Smooth muscle cell (in vitro differentiated cells): ENCODE results near the gene SNRNP70. TPM values are rescaled to one million over a fixed set of nuclear protein-coding genes. Genes with fewer than 3 reads are reported as not detected.

ENCODE experiments used
- DNase-seq: peaks from one replicate; lab custom pipeline; 2025; ENCODE audit not compliant: unreplicated experiment; lab: John Stamatoyannopoulos, UW
- H2AFZ ChIP-seq: fragments of 200-600 bp; sonication (generic); 2 replicates; pipeline ENCODE4 v1.6.0; 2016; ENCODE audit warnings: antibody characterized with exemption, low read depth, mild to moderate bottlenecking
- H3F3A ChIP-seq: fragments of 200-600 bp; sonication (generic); 2 replicates; pipeline ENCODE4 v1.6.0; 2017; ENCODE audit warnings: antibody characterized with exemption, low read depth
- H3K27ac ChIP-seq: fragments of 200-600 bp; sonication (generic); 2 replicates; pipeline ENCODE4 v1.5.1; 2016; ENCODE audit warnings: low read depth, mild to moderate bottlenecking
- H3K27me3 ChIP-seq: fragments of 200-600 bp; sonication (generic); 2 replicates; pipeline ENCODE4 v1.6.1; 2016; ENCODE audit warnings: low read depth, mild to moderate bottlenecking
- H3K36me3 ChIP-seq: fragments of 200-600 bp; sonication (generic); 2 replicates; pipeline ENCODE4 v1.5.1; 2016; ENCODE audit warnings: low read depth
- H3K4me1 ChIP-seq: fragments of 200-600 bp; sonication (generic); 2 replicates; pipeline ENCODE4 v1.5.1; 2016; ENCODE audit warnings: low read depth
- H3K4me2 ChIP-seq: fragments of 200-600 bp; sonication (generic); 2 replicates; pipeline ENCODE4 v1.6.0; 2016; ENCODE audit warnings: mild to moderate bottlenecking
- H3K4me3 ChIP-seq: fragments of 200-600 bp; sonication (generic); 2 replicates; pipeline ENCODE4 v1.5.1; 2016; ENCODE audit warnings: mild to moderate bottlenecking
- H3K79me2 ChIP-seq: fragments of 200-600 bp; sonication (generic); 2 replicates; pipeline ENCODE4 v1.6.0; 2016; ENCODE audit warnings: low read depth, mild to moderate bottlenecking
- H3K9ac ChIP-seq: fragments of 200-600 bp; sonication (generic); 2 replicates; pipeline ENCODE4 v1.6.0; 2016; ENCODE audit warnings: low read depth
- H3K9me3 ChIP-seq: fragments of 200-600 bp; sonication (generic); replicated peaks from 2 replicates; pipeline ENCODE4 v1.5.1; 2016; ENCODE audit warnings: low read depth
- H4K20me1 ChIP-seq: fragments of 200-600 bp; sonication (generic); 2 replicates; pipeline ENCODE4 v1.6.0; 2016; ENCODE audit warnings: low read depth
- WGBS: methylation state at CpG from one replicate; pipeline ENCODE4 v1.1.7; 2016; ENCODE audit warnings: low lambda C conversion rate; 5-methylcytosine and 5-hydroxymethylcytosine counted together
- polyA plus RNA-seq: library from polyadenylated mRNA; unstranded; fragments of >200 nt; fragmentation: Nextera tagmentation; extraction: Ambion mirVana; gene quantifications from 2 replicates; pipeline ENCODE4 v1.2.1, GENCODE V29; 2016
- total RNA-seq: library from RNA; depleted of rRNA; stranded (reverse); fragments of >200 nt; gene quantifications from 2 replicates; pipeline ENCODE4 v1.2.3, GENCODE V29; 2014
- TF ChIP-seq, protein P1 (sequence below): fragments of 200-600 bp; sonication (generic); IDR thresholded peaks from 2 replicates; pipeline ENCODE4 v1.5.1; 2017; ENCODE audit warnings: borderline replicate concordance, mild to moderate bottlenecking, antibody characterized with exemption; ENCODE audit not compliant: insufficient read depth, poor library complexity, severe bottlenecking

The SNRNP70 gene
- total and polyA plus RNA-seq, 2 experiments from 2014 or later: 200 to 206 TPM

DNA sequence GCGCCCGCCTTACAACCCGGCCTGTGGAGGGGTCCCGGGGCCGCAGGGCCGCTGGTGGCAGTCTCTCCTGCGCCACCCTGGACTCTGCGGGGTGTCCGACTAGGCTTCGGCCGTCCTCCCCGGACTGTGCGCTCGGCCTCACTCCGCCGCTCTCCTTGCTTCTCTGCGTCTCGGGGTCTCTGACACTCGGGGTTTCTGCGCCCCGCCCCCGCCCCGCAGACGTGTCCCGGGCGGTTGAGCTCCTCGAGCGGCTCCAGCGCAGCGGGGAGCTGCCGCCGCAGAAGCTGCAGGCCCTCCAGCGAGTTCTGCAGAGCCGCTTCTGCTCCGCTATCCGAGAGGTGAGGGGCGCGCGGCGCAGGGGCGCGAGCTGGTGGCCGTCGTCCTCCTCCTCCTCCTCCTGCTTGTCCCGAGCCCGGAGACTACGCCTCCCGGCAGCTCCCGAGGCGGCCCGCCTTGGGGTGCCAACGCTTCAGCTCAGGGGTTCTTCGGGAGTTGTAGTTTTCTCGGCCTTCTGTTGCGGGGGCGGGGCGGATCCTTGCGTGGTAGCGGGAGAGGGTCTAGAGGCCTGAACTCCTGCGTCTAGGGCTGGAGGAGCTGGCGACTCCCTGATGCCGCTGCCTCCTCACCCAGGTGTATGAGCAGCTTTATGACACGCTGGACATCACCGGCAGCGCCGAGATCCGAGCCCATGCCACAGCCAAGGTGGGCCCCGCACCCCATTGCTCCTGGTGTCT, 29.5 kb downstream of the SNRNP70 start:
- Histone ChIP-seq H3K9ac (peak overlapping the region; percentile 33), H3K4me3 (peak overlapping the region; percentile 71), H3F3A (peaks cover 16% of the 10 kb centered on the region), H3K9me3 (no peaks in the 10 kb centered on the region), H4K20me1 (peaks cover 13% of the 10 kb centered on the region), H3K79me2 (no peaks in the 10 kb centered on the region), H2AFZ (peak overlapping the region; percentile 68), H3K36me3 (no peaks in the 10 kb centered on the region), H3K27ac (no peak overlapping the region), H3K4me1 (peaks cover 13% of the 10 kb centered on the region), H3K27me3 (no peaks in the 10 kb centered on the region), H3K4me2 (peak overlapping the region; percentile 87)
- peak; percentile 74 for DNase-seq
- TF ChIP-seq, protein P1, sequence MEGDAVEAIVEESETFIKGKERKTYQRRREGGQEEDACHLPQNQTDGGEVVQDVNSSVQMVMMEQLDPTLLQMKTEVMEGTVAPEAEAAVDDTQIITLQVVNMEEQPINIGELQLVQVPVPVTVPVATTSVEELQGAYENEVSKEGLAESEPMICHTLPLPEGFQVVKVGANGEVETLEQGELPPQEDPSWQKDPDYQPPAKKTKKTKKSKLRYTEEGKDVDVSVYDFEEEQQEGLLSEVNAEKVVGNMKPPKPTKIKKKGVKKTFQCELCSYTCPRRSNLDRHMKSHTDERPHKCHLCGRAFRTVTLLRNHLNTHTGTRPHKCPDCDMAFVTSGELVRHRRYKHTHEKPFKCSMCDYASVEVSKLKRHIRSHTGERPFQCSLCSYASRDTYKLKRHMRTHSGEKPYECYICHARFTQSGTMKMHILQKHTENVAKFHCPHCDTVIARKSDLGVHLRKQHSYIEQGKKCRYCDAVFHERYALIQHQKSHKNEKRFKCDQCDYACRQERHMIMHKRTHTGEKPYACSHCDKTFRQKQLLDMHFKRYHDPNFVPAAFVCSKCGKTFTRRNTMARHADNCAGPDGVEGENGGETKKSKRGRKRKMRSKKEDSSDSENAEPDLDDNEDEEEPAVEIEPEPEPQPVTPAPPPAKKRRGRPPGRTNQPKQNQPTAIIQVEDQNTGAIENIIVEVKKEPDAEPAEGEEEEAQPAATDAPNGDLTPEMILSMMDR: no peak
- 10% methylated on average over 46 of the region's 68 CpGs for WGBS

DNA sequence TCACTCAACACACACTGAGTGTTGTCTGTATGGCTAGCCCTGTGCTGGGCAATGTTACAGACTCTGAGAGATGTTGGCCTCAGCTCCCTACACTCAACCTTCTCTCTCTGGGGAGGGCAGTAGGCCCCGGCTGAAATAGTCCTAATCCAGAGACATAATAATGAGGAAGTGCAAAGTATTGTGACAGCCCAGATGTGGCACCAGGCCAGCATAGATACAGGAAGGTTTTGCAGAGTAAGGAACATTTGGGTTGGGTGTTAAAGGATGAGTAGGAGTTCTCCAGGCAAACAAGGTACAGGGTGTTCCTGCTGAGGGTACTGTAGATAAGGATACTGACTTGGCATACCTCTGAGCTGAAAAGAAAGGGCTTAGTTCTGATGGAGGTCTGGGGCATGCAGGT, 31.3 kb downstream of the SNRNP70 start:
- Histone ChIP-seq H3K9ac (no peak overlapping the region), H3K79me2 (no peaks in the 10 kb centered on the region), H3K27ac (no peak overlapping the region), H3K4me1 (peaks cover 14% of the 10 kb centered on the region), H3K27me3 (no peaks in the 10 kb centered on the region), H2AFZ (no peak overlapping the region), H4K20me1 (peaks cover 4% of the 10 kb centered on the region), H3K4me3 (no peak overlapping the region), H3K4me2 (no peak overlapping the region), H3K9me3 (no peaks in the 10 kb centered on the region), H3K36me3 (no peaks in the 10 kb centered on the region), H3F3A (peaks cover 10% of the 10 kb centered on the region)
- TF ChIP-seq, protein P1: no peak
- DNase-seq: no peak
- WGBS: 79% methylated on average over 1 of the region's 1 CpG

DNA sequence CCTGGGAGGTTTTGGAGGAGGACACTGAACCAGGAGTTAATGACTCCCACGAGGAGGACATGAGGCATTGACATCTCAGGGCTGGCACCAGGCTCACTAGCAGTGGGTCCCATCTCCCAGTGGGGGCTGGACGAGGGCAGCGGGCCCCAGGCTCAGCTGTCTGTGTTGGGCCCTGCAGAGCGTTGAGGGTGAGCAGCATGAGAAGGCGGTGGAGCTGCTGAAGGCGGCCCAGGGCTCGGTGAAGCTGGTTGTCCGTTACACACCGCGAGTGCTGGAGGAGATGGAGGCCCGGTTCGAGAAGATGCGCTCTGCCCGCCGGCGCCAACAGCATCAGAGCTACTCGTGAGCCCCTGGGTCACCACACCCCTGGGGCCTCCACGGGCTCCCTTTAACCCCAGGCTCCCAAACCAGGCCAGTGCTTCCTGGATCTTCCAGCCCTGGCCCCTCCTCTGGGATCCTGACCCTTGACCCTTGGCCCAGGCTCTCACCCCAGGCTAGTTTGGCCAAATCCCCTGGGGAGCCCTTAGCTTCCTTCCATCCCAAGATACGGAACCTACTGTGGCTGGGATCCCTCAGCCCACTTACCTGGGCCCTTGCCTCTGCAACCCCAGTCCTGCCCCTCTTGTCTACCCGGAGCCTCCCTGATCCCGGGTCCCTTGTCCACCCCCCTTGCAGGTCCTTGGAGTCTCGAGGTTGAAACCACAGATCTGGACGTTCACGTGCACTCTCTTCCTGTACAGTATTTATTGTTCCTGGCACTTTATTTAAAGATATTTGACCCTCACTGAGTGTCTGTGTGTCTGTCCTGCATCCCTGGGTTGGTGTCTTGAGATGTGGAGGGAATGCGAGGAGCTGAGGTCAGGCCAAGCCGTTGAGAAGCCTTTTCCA, 32.7 kb downstream of the SNRNP70 start:
- Histone ChIP-seq H3F3A (peaks cover 10% of the 10 kb centered on the region), H3K79me2 (no peaks in the 10 kb centered on the region), H3K27me3 (no peaks in the 10 kb centered on the region), H3K4me2 (peak overlapping the region; percentile 83), H3K4me1 (peaks cover 14% of the 10 kb centered on the region), H3K36me3 (no peaks in the 10 kb centered on the region), H4K20me1 (peaks cover 4% of the 10 kb centered on the region), H3K9ac (peak overlapping the region; percentile 33), H3K27ac (peak overlapping the region; percentile 79), H2AFZ (no peak overlapping the region), H3K4me3 (peak overlapping the region; percentile 61), H3K9me3 (no peaks in the 10 kb centered on the region)
- no peak for DNase-seq
- WGBS: 80% methylated on average over 22 of the region's 26 CpGs
- TF ChIP-seq, protein P1: no peak
